ENCODE results near the gene CYSLTR2.
"Not testable (repeated sequence)": the region's sequence is repeated elsewhere in the genome, so short reads cannot be mapped to it uniquely, and the experiment has no call there.

CYSLTR2 gene

DNA sequence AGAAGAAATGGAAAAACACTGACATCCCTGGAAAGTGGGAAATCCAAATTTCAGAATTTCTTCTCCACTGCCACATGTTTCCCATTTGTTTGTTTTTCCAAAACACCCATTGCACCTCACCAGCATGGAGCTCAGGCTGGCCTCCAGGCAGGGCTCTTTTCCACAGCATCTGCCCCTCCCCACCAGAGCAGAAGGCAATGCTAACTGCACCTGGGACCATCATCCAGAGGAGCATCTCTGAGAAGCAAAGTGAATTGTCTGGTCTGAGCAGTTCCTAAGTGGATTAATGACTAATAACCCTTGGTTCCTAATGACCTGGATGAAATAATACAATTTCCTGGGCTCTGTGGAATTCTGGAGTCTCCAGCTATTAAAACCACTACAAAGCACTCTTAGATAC is 8.8 kb upstream of the CYSLTR2 start:
- no peak for DNase-seq (ENCODE audit: low read depth in 2 of 2, low spot score in 1 of 2)

DNA sequence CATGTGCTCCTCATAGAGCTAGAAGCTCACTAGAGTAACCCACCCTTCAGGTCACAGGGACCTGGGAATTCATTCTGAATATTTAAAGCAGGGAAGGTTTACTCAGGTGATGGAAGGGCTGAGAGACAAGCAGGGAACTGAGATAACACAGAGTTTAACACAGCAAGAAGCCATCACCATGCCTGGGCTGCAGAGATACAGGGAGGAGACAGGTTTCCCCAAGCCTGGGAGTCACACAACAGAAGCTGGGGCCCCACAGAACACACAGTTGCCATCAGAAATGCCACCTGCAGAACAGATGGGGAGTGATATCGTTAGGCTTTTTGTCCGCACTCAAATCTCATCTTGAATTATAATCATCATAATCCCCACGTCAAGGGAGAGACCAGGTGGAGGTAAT is 7.9 kb upstream of the CYSLTR2 start:
- no peak for DNase-seq (ENCODE audit: low read depth in 2 of 2, low spot score in 1 of 2)

DNA sequence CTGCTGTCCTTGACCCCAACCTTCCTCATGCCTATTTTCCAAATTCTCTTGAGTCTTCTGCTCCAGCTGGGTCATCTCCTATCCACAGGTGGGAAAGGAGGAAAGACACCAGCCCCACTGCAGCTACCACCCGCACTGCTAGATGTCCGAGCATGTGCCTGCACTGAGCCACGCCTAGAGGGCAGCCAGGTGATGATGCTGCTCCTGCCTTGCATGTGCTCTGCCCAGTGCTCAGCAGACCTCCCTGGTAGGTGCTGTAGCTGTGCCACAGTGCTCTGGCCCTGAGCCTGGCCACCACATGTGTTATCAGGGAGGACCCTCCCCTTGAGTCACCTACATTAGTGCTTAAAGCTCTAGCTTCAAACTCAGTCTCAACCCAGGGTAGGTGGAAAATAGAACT is 6.9 kb upstream of the CYSLTR2 start:
- DNase-seq (ENCODE audit: low read depth in 2 of 2, low spot score in 1 of 2): no peak

DNA sequence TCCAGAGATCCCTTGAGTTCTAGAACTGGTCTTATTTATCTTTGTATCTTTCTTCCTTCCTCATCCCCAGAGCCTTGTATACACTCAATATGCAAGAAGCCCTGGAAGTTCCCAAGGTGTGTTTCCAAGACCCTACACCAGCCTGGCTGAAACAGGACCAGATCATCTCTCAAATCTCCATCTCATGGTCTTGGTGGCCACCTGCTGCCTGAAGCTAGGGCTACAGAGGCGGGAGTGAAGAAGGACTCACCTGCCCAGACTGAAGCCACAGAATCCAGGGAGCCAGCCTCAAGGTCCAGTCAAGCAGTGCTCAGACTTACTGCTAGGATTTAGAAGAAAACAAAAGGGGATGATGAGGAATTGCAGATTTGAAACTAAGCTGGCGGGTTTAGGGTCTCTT is 6.1 kb upstream of the CYSLTR2 start:
- DNase-seq (ENCODE audit: low read depth in 2 of 2, low spot score in 1 of 2): no peak

DNA sequence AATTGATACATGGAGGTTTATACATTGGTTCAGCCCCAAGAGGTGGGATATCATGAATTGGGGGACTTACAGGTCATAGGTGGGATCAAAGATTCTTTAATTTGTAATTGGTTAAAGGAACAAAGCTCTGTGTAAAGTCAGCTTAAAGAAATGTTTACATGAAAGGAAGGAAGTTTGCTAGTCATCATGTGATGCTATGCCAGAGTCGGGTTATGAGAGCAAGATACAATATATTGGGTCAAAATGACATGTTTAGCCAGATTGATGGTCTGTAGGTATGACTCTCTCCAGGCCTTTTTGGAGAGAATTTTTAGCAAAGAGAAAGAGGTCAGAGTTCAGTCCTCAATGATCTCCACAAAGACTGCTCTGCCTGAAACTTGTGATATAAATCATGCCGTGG is 5.3 kb upstream of the CYSLTR2 start:
- DNase-seq (ENCODE audit: low read depth in 2 of 2, low spot score in 1 of 2): no peak

DNA sequence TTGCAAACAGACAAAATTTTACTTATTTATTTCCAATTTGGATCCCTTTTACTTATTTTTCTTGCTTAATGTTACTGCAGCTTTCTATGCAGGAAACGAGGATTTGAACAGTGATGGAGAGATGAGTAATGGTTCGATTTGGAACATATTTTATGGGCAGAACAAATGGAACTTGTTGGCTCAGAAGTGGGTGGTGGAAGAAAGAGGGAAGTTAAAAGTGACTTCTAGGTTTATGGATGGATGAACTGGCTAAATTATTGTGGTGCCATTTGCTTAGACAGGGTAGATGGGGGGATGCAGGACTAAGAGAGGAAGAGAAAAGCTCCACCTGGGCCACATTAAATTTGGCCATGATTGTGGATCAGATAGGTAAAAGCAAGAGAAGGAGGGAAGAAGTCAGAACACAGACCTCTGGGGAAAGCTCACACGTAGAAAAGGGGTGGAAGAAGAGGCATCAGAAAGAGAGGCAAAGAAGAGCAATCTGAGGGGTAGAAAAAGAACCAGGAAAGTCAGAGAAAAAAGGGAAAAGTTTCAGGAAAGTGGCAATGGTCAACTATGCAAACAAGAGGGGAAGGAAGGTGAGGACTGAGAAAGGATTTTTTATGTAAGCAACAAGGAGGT is 768 bp upstream of the CYSLTR2 start:
- DNase-seq (ENCODE audit: low read depth in 2 of 2, low spot score in 1 of 2): no peak

DNA sequence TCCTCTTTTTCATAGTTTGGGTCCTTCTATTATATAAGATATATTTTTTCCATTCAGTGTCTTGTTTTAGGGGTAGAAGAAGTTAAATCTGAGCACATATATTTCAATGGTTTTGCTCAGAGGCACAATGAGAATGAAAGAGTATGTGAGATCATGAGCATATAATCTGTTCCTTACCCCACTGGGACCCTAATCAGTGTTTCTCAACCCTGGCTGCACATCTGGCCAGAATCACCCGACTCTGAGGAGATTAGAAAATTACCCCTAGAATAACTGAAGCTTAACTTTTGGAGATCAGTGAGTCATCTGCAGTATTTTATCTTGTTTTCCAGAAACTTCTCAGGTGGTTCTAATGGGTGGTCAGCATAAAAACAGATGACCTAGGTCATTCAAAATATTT is 782 bp downstream of the CYSLTR2 start:
- DNase-seq (ENCODE audit: low read depth in 2 of 2, low spot score in 1 of 2): no peak

DNA sequence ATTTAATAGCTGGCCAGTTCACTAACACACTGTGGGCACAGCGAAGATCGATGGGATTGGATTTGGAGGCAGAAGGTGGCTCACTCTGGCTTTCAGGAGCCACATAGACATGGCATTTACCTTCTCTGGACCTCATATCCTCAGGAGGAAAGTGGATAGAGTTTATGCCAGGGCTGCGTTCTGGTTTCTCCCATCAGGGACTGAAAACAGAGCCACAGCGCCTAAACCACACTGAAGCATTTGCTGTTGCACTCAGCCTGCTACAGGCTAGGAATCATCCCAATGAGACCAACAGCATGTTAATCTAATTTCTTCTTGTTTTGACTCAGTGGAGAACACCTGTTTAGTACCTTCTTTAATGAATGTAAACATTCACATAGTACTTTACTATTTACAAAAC is 1.6 kb downstream of the CYSLTR2 start:
- no peak for DNase-seq (ENCODE audit: low read depth in 2 of 2, low spot score in 1 of 2)

DNA sequence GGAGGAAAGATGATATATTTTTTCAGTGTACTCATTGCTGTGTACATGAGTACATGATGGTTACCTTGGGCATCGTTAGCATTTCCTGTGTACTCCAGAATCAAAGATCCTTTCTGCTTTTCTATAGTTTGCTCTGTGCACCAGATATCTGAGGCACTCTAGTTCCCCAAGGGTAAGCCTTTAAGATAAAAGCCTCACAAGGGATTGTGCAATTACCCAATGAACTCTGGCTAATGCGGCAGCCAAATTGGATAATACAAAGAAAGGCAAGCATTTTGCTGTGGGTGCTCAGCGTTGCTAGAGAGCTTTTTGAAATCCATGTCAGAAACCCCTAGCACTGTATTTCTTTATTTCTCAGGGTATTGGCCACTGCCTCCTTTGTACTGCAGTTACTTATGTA is 2.9 kb downstream of the CYSLTR2 start:
- DNase-seq (ENCODE audit: low read depth in 2 of 2, low spot score in 1 of 2): no peak

DNA sequence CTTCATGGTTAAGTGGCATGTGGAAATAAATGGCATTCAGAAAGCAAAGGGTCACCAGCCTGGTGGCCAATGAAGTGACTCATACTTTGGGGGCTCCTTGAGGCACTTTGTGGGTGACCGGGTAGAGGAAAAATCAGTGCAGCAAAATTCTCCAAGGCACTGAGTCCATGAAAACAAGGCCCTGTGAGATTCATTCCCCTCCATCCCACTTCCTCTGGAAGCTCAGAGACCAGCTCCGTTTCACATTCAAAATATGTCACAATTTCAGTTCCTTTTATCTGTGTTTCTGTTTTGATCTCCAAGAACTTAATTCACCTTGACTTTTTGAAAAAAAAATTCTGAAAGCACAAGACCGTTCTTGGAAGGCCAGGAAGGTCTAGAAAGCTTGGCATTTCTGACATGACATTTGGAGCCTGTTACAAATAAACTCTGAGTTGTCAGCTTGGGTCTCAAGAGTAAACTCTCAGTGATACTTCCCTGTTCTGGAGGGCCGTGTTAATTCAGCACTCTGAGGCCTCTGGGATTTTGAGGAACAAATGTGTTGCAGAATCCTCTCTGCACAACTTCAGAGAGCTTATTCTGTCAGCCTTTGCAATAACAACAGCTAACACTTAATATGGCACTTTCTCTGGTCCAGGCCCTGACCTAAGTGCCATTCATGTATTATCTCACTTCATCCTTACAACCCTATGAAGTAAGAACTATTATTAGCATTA is 6.8 kb downstream of the CYSLTR2 start:
- no peak for DNase-seq (ENCODE audit: low read depth in 2 of 2, low spot score in 1 of 2)

DNA sequence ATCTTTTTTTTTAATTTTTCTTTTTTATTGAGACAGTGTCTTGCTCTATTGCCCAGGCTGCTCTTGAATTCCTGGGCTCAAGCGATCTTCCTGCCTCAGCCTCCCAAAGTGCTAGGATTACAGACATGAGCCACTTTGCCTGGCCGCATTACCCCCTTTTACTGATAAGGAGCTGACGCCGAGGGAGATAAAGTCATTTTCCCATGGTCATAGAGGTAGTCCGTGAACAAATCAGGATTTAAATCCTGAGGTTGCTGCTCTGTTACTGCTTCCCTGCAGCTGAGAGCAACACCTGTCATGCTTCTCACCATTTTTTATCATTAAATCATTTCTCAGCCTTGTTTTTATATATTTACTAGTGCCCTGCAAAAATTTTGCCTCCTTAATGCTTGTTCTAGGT is 7.4 kb downstream of the CYSLTR2 start:
- no peak for DNase-seq (ENCODE audit: low read depth in 2 of 2, low spot score in 1 of 2)

DNA sequence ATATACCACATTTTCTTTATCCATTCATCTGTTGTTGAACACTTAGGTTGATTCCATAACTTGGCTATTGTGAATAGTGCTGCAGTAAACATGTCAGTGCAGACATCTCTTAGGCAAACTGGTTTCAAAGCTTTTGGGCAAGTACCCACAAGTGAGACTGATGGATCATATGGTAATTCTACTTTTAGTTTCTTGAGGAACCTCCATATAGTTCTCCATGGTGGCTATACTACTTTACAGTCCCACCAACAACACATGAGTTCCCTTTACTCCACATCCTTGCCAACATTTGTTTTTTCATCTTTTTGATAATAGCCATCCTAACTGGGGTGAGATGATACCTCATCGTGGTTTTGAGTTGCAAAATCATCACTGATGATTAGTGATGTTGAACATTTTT is 8.5 kb downstream of the CYSLTR2 start:
- no peak for DNase-seq (ENCODE audit: low read depth in 2 of 2, low spot score in 1 of 2)

DNA sequence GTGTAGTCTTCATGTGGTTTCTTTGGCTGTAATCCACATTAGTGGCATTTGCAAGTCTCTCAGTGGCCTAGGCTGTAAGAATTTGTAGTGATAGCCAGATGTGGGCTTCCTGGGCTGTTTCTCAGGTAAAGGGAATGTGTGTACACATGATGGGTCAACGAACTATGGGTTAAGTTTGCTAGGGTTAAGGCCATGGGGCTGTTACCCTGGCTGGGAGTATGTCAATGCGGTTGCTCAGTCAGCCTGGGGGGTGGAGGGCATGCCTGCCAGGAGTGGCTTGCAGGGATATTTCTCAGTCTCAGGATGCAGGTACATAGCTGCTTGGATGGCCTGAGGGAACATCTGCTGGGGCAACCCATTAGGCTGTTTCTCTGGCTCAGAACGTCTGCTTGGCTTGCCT is 13.4 kb downstream of the CYSLTR2 start:
- DNase-seq (ENCODE audit: low read depth in 2 of 2, low spot score in 1 of 2): no peak

DNA sequence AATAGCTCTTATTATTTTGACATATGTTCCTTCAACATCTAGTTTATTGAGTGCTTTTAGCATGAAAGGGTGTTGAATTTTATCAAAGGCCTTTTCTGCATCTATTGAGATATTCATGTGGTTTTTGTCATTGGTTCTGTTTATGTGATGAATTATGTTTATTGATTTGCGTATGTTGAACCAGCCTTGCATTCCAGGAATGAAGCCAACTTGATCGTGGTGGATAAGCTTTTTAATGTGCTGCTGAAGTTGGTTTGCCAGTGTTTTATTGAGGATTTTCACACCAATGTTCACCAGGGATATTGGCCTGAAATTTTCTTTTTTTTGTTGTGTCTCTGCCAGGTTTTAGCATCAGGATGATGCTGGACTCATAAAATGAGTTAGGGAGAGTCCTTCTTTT is 17.7 kb downstream of the CYSLTR2 start:
- DNase-seq (ENCODE audit: low read depth in 2 of 2, low spot score in 1 of 2): not testable (repeated sequence)

DNA sequence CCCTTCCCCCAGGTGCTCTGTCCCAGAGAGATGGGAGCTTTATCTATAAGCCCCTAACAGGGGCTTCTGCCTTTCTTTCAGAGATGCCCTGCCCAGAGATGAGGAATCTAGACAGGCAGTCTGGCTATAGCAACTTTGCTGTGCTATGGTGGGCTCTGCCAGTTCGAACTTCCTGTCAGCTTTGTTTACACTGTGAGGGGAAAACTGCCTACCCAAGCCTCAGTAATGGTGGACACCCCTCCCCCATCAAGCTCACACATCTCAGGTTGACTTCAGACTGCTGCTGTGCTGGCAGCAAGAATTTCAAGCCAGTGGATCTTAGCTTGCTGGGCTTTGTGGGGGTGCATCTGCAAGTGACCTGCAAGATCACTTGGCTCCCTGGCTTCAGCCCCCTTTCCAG is 21.5 kb downstream of the CYSLTR2 start:
- DNase-seq (ENCODE audit: low read depth in 2 of 2, low spot score in 1 of 2): no peak

DNA sequence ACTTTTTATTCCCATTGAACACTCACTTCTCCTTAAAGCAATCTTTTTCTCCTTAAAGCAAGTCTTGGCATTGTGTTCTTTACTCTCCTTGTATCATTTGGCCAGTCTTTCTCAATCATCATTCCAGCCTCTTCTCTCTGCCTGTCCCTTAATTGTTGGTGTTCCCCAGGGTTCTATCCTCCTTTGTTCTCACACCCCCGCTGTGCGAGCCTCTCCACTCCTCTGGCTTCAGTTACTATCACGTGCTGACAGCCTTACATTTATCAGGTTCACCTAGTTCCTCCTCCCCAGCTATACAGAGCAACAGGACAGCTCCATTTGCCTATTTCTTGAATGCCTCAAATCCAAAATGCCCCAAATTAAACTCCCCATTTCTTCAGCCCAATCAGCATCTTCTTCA is 24.6 kb downstream of the CYSLTR2 start:
- DNase-seq (ENCODE audit: low read depth in 2 of 2, low spot score in 1 of 2): no peak

DNA sequence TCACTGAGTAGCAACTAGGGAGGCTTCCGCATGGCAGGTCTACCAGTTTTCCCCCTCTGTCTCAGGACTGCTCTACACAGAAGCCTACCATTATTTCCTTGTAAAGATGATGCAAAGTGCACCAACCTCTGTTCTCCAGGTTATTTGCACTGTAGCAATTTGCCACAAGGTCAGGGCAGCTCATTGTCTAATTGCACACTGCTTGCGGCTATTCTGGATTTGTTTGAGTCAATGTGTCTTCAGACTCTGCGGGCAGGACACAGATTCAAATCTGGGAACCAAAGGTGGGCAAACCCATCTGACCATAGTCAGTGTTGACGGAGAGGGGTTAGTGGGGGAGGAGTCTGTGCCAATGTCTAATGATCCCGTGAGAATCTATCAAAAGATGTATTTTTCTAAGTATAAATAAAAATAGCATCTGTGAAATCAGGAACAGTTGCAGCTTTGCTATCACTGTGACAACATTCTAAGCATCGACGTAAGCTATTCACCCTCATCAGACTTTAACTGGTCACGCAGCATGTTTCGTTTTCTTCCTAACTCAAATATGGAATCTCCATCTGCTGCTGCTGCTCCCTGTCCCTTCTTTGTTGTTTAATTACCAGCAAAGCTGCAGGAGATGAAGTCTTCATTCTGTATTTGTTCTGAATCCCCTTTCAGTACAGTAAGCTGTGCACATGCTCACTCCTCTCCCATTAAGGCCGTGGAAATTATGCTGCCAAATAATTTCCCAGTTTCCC is 26.4 kb downstream of the CYSLTR2 start:
- DNase-seq (ENCODE audit: low read depth in 2 of 2, low spot score in 1 of 2): no peak

DNA sequence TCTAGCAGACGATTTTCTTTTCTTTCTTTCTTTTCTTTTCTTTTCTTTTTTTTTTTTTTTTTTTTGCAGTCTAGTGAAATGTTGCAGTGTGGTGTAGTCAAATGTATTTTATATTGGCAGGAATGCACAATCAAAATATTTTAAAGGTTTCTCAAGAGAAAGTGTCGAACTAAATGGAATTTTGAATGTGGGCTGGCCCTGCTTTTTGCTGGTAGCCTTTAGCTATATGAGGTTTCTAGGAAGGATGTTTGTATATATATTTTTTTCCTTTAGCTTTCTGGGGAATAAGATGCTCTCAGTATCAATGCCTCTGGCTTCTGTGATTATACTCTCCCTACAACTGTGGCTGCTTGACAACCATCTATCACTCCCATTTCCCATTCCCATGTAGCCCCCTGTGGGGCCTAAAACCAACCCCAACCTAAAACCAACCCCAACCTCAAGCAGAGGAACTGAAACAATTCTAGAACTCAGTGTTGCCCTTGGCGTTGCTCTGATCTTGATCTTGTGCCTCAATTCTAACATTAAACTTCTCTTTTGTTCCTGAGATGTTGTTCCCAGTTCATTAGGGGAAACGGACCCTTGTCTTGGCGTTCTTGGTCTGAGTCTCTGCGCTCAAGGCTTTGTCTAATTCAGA is 27.1 kb downstream of the CYSLTR2 start:
- DNase-seq (ENCODE audit: low read depth in 2 of 2, low spot score in 1 of 2): no peak

DNA sequence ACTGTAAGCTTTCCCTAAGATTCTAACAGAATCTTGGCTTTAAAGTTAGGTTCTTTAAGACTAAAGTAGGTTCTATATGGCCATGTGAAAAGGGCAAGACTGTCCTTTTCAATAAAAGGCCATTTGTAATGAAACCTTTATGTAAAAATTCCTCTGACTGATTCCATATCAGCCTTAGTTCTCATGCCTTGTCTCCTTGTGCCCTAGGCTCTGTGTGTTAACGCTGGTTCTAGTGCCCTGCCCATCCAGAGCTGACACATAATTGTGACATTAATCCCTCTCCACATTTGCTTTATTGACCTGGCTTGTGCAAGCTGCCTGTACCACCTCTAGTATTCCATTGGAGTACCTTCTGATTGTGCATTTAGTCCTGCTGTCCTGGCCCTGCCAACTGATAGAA is 28.2 kb downstream of the CYSLTR2 start:
- no peak for DNase-seq (ENCODE audit: low read depth in 2 of 2, low spot score in 1 of 2)

DNA sequence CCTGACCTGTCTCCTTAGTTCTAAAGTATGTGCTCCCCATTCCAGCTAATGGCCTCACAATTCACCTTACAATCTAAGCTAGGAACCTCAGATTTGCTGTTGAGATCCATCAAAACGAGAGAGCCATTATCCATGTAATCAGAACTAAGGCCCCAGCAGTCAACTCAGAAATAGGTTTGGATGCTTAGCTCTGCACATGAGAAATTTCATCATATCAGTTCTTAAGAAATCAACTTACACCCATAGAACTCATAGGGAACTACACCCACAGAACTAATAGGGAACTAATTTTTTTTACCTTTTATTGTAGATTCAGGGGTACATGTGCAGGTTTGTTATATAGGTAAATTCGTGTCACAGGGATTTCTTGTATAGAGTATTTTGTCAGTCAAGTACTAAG is 28.7 kb downstream of the CYSLTR2 start:
- DNase-seq (ENCODE audit: low read depth in 2 of 2, low spot score in 1 of 2): no peak

DNA sequence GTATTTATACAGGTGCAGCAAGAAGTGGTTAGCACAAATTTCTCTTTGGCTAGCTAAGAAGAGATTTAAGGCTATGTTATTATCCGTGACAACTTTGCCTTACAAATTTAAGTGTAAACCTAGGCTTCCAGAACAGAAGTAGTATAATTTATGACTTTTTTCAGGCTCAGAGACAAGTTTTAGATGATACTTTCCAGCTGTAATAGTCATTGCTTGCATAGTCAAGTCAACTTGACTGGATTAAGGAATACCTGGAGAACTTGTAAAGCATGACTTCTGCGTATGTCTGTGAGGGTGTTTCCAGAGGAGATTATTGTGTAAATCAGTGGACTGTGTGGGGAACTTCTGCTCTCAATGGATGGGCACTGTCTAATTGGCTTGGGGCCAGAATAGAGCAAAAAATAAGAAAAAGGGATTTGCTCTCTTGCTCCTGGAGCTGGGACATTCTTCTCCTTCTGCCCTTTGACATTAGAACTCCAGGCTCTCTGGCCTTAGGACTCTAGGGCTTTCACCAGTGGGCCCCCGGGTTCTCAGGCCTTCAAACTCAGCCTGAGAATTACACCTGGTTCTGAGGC is 33.0 kb downstream of the CYSLTR2 start:
- DNase-seq (ENCODE audit: low read depth in 2 of 2, low spot score in 1 of 2): no peak

DNA sequence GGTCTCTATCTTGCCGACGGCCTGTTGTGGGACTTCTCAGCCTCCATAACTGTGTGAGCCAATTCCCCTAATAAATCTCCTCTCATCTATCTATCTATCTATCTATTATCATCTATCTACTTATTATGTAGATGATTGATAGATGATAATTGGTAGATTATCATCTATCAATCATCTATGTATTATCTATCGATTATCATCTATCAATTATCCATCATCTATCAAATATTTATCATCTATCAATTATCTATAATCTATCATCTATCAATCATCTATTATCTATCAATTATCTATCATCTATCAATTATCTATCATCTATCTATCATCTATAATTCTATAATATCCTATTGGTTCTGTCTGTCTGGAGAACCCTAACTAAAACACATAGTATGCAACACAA is 33.5 kb downstream of the CYSLTR2 start:
- no peak for DNase-seq (ENCODE audit: low read depth in 2 of 2, low spot score in 1 of 2)
